A375 (cell line): Measurements from ENCODE around the gene SNAI1. TPM values are rescaled to one million over a fixed set of nuclear protein-coding genes. Genes with fewer than 3 reads are reported as not detected.

Experiments
- small RNA-seq: library from RNA; depleted of rRNA; stranded (forward); fragments of <200 nt; gene quantifications from one replicate; pipeline ENCODE3, GENCODE V24; 2014
- total RNA-seq: library from RNA; depleted of rRNA; stranded (reverse); fragments of >200 nt; shearing (Covaris generic); gene quantifications from 2 replicates; pipeline ENCODE4 v1.2.3, GENCODE V29; 2014; rRNA removed

SNAI1 gene
- 5.0 and 7.7 TPM in 2 replicates for total RNA-seq

DNA sequence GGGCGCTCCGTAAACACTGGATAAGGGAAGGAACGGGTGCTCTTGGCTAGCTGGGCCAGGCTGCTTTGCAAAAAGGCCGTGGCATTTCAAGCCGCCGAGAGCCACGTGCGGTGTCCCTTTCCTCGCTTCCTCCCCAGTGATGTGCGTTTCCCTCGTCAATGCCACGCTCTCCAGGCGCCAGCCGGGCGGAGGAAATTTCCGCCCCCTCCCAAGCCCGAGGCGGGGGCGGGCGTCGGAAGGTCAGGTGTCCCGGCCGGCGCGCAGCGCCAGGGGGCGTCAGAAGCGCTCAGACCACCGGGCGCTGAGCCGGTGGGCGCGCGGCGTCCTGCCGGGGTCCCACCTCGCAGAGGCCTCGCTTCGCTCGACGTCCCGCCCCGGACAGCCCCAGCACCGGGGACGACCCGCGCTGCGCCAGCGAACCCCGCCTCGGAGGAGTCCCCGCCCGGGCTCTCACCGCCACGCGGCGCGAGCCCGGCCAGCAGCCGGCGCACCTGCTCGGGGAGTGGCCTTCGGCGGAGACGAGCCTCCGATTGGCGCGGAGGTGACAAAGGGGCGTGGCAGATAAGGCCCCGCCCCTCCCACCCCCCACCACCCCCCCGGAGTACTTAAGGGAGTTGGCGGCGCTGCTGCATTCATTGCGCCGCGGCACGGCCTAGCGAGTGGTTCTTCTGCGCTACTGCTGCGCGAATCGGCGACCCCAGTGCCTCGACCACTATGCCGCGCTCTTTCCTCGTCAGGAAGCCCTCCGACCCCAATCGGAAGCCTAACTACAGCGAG is at the start of gene SNAI1:
TSS of gene SNAI1 (plus strand) at position 635 of the 777 bp plus-strand sequence. CDS start at position 715, 80 bp downstream.

GRCh38 chr20:49936153-49937026 is 46.4 kb upstream of the SNAI1 start, which contains the start of gene RNF114:
RNF114 (plus strand) TSS chr20:49936397; CDS start chr20:49936413, 16 bp downstream.

Small RNA genes within 50 kb of the gene (small RNA-seq; reads per million reads assigned to genes)
- not detected for gene RF00017
- not detected for gene RNU6-147P

Other genes with a start within 250 kb of the SNAI1 start
- gene SLC9A8, start 170.2 kb upstream of the SNAI1 start, total RNA-seq, result 9.4 and 16.9 TPM in 2 replicates
- gene SPATA2, start 67.5 kb upstream of the SNAI1 start, total RNA-seq, result 8.0 and 9.3 TPM in 2 replicates
- 69.3 and 95.4 TPM in 2 replicates for gene RNF114, start 46.6 kb upstream of the SNAI1 start, total RNA-seq
- 155 and 173 TPM in 2 replicates for gene UBE2V1, start 130.2 kb downstream of the SNAI1 start, total RNA-seq
- gene PEDS1, start 170.7 kb downstream of the SNAI1 start, total RNA-seq, result 28.9 and 36.7 TPM in 2 replicates
- 80.7 and 108 TPM in 2 replicates for gene CEBPB, start 207.8 kb downstream of the SNAI1 start, total RNA-seq